ENCODE measurements around the gene THAP5. TPM values are rescaled to one million over a fixed set of nuclear protein-coding genes. Genes with fewer than 3 reads are reported as not detected.

THAP5 gene
- total RNA-seq, 1 experiment from 2014 or later: 19.5 TPM

DNA sequence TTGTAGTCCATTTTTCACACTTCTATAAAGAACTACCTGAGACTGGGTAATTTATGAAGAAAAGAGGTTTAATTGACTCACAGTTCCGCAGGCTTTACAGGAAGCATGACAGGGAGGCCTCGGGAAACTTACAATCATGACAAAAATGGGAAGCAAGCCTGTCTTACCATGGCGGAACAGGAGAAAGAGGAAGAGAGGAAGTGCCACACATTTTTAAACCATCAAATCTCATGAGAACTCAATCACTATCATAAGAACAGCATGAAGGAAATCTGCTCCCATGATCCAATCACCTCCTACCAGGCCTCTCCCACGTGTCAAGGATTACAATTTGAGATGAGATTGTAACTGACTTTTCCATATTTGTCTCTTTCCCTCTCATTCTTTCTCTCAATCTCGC lies 34.2 kb downstream of the THAP5 start:
- H3K27me3 Mint-ChIP-seq (ENCODE audit: low read depth): no peaks in the 10 kb centered on the region; the same call in 1 of the 2 replicates
- POLR2A ChIA-PET: no interaction called here
- DNase-seq (ENCODE audit: low spot score): no peak
- CTCF ChIA-PET: no interaction called here
- TF ChIP-seq, protein P1, sequence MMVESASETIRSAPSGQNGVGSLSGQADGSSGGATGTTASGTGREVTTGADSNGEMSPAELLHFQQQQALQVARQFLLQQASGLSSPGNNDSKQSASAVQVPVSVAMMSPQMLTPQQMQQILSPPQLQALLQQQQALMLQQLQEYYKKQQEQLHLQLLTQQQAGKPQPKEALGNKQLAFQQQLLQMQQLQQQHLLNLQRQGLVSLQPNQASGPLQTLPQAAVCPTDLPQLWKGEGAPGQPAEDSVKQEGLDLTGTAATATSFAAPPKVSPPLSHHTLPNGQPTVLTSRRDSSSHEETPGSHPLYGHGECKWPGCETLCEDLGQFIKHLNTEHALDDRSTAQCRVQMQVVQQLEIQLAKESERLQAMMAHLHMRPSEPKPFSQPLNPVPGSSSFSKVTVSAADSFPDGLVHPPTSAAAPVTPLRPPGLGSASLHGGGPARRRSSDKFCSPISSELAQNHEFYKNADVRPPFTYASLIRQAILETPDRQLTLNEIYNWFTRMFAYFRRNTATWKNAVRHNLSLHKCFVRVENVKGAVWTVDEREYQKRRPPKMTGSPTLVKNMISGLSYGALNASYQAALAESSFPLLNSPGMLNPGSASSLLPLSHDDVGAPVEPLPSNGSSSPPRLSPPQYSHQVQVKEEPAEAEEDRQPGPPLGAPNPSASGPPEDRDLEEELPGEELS (CRISPR knock-in tag; IDR thresholded peaks at IDR 0.05): no peak
- TF ChIP-seq FOXP1 (CRISPR knock-in tag; IDR thresholded peaks at IDR 0.05; ENCODE audit: borderline replicate concordance) (no peak), ESRRA (CRISPR knock-in tag; IDR thresholded peaks at IDR 0.05; ENCODE audit: borderline replicate concordance) (no peak), ELF4 (CRISPR knock-in tag; IDR thresholded peaks at IDR 0.05; ENCODE audit: low read depth) (no peak), KAT7 (CRISPR knock-in tag; IDR thresholded peaks at IDR 0.05; ENCODE audit: borderline replicate concordance) (no peak), JUN (CRISPR knock-in tag; IDR thresholded peaks at IDR 0.05) (no peak), CREM (CRISPR knock-in tag; IDR thresholded peaks at IDR 0.05) (no peak), ETV6 (CRISPR knock-in tag; IDR thresholded peaks at IDR 0.05) (no peak), ZNF121 (CRISPR knock-in tag; IDR thresholded peaks at IDR 0.05) (no peak), ZNF138 (CRISPR knock-in tag; conservative IDR thresholded peaks at IDR 0.05) (no peak)
- TF ChIP-seq, protein P2, sequence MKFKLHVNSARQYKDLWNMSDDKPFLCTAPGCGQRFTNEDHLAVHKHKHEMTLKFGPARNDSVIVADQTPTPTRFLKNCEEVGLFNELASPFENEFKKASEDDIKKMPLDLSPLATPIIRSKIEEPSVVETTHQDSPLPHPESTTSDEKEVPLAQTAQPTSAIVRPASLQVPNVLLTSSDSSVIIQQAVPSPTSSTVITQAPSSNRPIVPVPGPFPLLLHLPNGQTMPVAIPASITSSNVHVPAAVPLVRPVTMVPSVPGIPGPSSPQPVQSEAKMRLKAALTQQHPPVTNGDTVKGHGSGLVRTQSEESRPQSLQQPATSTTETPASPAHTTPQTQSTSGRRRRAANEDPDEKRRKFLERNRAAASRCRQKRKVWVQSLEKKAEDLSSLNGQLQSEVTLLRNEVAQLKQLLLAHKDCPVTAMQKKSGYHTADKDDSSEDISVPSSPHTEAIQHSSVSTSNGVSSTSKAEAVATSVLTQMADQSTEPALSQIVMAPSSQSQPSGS (CRISPR knock-in tag; IDR thresholded peaks at IDR 0.05; ENCODE audit: borderline replicate concordance, low read depth): no peak
- TF ChIP-seq, protein P3, sequence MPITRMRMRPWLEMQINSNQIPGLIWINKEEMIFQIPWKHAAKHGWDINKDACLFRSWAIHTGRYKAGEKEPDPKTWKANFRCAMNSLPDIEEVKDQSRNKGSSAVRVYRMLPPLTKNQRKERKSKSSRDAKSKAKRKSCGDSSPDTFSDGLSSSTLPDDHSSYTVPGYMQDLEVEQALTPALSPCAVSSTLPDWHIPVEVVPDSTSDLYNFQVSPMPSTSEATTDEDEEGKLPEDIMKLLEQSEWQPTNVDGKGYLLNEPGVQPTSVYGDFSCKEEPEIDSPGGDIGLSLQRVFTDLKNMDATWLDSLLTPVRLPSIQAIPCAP (CRISPR knock-in tag; IDR thresholded peaks at IDR 0.05): no peak
- peaks cover 11% of the 10 kb centered on the region for H3K9me3 Mint-ChIP-seq
- H3K4me3 Mint-ChIP-seq: no peak overlapping the region
- peaks cover 6% of the 10 kb centered on the region; the same call in 1 of the 2 replicates for H3K36me3 Mint-ChIP-seq
- no peaks in the 10 kb centered on the region for H3K4me1 Mint-ChIP-seq
- no peak overlapping the region for H3K27ac Mint-ChIP-seq
- ATAC-seq: no peak

DNA sequence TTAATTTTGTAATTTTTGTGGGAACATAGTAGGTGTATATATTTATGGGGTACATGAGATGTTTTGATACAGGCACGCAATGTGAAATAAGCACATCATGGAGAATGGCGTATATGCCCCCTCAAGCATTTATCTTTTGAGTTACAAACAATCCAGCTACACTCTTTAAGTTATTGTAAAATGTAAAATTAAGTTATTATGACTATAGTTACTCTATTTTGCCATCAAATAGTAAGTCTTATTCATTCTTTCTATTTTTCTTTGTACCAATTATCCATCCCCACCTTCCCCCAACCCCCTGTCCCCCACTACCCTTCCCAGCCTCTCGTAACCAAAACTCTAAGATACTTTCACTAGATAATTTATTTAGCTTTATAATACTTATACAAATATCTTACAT lies 35.8 kb downstream of the THAP5 start:
- DNase-seq (ENCODE audit: low spot score): no peak
- Mint-ChIP-seq H3K4me1 (no peaks in the 10 kb centered on the region), H3K27me3 (ENCODE audit: low read depth) (no peaks in the 10 kb centered on the region; the same call in 1 of the 2 replicates), H3K27ac (no peak overlapping the region), H3K4me3 (no peak overlapping the region), H3K9me3 (no peaks in the 10 kb centered on the region; the same call in 1 of the 2 replicates), H3K36me3 (no peaks in the 10 kb centered on the region)
- ChIA-PET POLR2A (no interaction called here), CTCF (no interaction called here)
- no peak for ATAC-seq
- TF ChIP-seq ZNF416 (CRISPR knock-in tag; IDR thresholded peaks at IDR 0.05) (no peak), GTF2I (CRISPR knock-in tag; conservative IDR thresholded peaks at IDR 0.05) (no peak), SMAD3 (CRISPR knock-in tag; IDR thresholded peaks at IDR 0.05; ENCODE audit: borderline replicate concordance) (no peak), CBFB (CRISPR knock-in tag; IDR thresholded peaks at IDR 0.05; ENCODE audit: low read depth) (no peak), NR2C2 (CRISPR knock-in tag; IDR thresholded peaks at IDR 0.05) (no peak)
- TF ChIP-seq, protein P4, sequence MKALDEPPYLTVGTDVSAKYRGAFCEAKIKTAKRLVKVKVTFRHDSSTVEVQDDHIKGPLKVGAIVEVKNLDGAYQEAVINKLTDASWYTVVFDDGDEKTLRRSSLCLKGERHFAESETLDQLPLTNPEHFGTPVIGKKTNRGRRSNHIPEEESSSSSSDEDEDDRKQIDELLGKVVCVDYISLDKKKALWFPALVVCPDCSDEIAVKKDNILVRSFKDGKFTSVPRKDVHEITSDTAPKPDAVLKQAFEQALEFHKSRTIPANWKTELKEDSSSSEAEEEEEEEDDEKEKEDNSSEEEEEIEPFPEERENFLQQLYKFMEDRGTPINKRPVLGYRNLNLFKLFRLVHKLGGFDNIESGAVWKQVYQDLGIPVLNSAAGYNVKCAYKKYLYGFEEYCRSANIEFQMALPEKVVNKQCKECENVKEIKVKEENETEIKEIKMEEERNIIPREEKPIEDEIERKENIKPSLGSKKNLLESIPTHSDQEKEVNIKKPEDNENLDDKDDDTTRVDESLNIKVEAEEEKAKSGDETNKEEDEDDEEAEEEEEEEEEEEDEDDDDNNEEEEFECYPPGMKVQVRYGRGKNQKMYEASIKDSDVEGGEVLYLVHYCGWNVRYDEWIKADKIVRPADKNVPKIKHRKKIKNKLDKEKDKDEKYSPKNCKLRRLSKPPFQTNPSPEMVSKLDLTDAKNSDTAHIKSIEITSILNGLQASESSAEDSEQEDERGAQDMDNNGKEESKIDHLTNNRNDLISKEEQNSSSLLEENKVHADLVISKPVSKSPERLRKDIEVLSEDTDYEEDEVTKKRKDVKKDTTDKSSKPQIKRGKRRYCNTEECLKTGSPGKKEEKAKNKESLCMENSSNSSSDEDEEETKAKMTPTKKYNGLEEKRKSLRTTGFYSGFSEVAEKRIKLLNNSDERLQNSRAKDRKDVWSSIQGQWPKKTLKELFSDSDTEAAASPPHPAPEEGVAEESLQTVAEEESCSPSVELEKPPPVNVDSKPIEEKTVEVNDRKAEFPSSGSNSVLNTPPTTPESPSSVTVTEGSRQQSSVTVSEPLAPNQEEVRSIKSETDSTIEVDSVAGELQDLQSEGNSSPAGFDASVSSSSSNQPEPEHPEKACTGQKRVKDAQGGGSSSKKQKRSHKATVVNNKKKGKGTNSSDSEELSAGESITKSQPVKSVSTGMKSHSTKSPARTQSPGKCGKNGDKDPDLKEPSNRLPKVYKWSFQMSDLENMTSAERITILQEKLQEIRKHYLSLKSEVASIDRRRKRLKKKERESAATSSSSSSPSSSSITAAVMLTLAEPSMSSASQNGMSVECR (CRISPR knock-in tag; IDR thresholded peaks at IDR 0.05; ENCODE audit: borderline replicate concordance): no peak
